Heart left ventricle (tissue), 13 donors: ENCODE results near the gene SLC44A5.

Experiments used
- POLR2A ChIP-seq, 2 donors: fragments of 450-650 bp; IDR thresholded peaks; one replicate each; pipeline ENCODE4 v1.6.1; 2017; ENCODE audit warnings: antibody characterized with exemption in 2 of 2, mild to moderate bottlenecking in 2 of 2, moderate library complexity in 2 of 2
- TF ChIP-seq, protein P1 (sequence below), 12 donors: fragments of 200-600 bp; sonication (generic) in 4 of 12; IDR thresholded peaks; one replicate each; pipeline versions ENCODE4 v1.5.0 to v1.8.0; 2018 to 2022; ENCODE audit warnings: antibody characterized with exemption in 12 of 12, mild to moderate bottlenecking in 5 of 12
- donor health status: ischemic (EF 13 %, LVEDD 7.1; RV severe dilation, severe dysfunction).
- donor health status: DM: no; HTN: yes; CAD: no.
- donor health status: DM: no; HTN: no; CAD: no.
- donor health status: ischemic (EF 25% LVEDD 6.9; RV normal size, moderate dysfunction).
- donor health status: ischemic (EF 25% LVEDD 5.7; RV mildly dilated, moderate dysfunction).
- donor health status: ischemic (EF 35%, LVEDD 5.7; RV mildly dilated, moderate dysfunction).
- donor health status: nonischemic (EF 11% LVEDD 7.7; RV severe dilation, severe dysfunction).
- donor health status: DM: yes; HTN: yes; CAD: no.
- donor health status: PGD.
- donor health status: ischemic (EF 29% LVEDD 5.4; RV normal size, mild dysfunction).
- donor health status: nonischemic (EF 23%, LVEDD 6.1; RV moderate dilation, normal function).

DNA sequence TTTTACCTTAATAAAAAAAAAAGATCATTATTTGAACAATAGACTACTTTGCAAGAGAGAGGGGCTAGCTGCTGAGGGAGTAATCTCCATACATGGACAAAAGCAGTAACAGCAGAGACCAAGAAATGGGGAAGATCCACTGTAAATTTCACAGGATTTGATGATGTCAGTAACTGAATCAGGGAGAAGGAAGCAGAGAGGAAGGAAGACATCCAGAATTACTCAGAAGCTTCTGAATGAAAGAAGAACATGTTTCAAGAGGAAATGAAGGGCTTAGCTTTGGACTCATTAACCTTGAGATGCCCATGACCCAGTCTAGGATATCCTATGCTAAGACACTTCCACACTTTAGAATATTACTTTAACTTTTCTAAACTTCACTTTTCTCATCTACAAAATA lies 60.4 kb downstream of the SLC44A5 start:
- TF ChIP-seq, protein P1, sequence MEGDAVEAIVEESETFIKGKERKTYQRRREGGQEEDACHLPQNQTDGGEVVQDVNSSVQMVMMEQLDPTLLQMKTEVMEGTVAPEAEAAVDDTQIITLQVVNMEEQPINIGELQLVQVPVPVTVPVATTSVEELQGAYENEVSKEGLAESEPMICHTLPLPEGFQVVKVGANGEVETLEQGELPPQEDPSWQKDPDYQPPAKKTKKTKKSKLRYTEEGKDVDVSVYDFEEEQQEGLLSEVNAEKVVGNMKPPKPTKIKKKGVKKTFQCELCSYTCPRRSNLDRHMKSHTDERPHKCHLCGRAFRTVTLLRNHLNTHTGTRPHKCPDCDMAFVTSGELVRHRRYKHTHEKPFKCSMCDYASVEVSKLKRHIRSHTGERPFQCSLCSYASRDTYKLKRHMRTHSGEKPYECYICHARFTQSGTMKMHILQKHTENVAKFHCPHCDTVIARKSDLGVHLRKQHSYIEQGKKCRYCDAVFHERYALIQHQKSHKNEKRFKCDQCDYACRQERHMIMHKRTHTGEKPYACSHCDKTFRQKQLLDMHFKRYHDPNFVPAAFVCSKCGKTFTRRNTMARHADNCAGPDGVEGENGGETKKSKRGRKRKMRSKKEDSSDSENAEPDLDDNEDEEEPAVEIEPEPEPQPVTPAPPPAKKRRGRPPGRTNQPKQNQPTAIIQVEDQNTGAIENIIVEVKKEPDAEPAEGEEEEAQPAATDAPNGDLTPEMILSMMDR (IDR thresholded peaks at IDR 0.05) = no peak
- no peak for TF ChIP-seq POLR2A (IDR thresholded peaks at IDR 0.05)
